GM21528 (cell line): Measurements from ENCODE around the gene OR13C8.

Source experiments
- ATAC-seq: cut with Tn5 transposase; IDR thresholded peaks from one replicate; pipeline ENCODE4 v1.9.1; 2021; ENCODE audit warnings: mild to moderate bottlenecking, moderate library complexity; ENCODE audit not compliant: unreplicated experiment, low FRiP score

Gene OR13C8

DNA sequence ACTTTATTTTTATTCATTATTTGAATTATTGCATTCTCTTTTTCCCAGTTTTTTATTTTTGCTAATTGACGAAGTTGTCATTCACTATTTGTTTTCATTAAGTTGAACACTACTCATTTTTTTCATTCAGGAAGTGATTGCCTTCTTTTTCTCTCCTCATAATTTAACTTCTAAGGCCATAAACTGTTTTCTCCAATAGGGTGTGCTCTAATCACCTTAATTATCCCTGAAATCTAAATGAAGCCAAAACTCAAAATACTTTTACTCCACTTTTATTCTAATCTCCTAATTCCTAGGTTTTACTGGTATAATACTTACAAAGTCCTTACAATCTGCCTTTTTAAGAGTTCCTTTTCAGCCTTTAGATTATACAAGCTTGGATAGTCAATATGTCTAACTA is 39.4 kb downstream of the OR13C8 start:
- no peak for ATAC-seq

DNA sequence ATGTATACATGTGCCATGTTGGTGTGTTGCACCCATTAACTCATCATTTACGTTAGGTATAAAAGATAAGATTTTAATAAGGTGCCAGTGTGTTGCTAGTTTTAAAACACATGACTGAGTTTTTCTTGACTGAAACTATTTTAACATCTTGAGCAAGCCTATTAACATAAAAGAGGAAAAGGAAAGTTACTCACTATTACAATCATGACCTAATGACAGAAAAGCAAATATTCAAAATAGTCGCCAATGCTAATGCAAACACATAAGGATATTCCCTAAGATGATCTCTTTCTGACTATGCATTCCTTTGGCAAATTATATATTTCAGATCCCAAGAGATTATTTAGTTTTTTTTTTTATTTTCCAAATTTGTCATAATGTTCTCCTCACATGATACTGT is 42.2 kb downstream of the OR13C8 start:
- ATAC-seq: no peak

DNA sequence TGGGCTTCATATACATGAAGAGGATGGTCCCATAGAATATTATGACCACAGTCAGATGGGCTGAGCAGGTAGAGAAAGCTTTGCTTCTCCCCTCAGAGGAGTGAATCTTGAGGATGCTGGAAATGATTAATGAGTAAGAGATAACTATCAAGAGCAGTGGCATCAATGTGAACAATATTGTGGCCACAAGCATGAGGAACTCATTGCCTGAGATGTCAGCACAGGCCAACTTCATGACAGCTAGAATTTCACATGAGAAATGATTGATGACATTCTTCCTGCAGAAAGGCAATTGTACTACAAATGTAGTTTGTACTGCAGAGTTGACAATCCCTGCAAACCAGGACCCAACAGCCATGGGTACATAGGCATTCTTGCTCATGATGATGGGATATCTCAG is 48.5 kb downstream of the OR13C8 start:
- ATAC-seq: no peak

DNA sequence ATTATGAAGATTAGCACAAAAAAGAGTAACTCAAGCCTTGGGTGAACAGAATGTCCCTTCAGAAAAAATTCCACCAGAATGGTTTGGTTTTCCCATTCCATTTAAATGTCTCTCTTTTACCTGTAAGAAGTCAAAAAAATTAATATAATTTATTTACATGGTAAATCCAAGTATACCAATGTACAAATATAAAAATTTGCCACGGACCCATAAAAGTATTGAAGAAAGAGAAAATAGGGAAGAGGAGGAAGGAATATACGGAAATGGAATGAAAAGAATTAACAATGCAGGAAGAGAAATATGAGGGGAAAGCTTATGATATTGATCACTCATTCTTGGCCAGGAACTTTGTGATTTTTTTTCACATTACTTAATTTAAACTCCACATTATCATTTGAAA is 49.1 kb downstream of the OR13C8 start, which contains the start of gene OR13C9:
Gene OR13C9, minus strand, starts transcription at position 101 of the 400 bp plus-strand sequence. Its CDS starts 0 bp downstream, at position 101.
- ATAC-seq: no peak
